Erythroblast (primary cell): Measurements from ENCODE around the gene ARL6IP4.

Experiments
- GATA1 ChIP-seq: IDR thresholded peaks from 2 replicates; pipeline ENCODE4 v1.6.1; 2011; ENCODE audit warnings: low read depth, mild to moderate bottlenecking, control low read depth, low read length, moderate library complexity
- POLR2A ChIP-seq: IDR thresholded peaks from 2 replicates; pipeline ENCODE4 v1.6.1; 2011; ENCODE audit warnings: mild to moderate bottlenecking, low read length

- TF ChIP-seq POLR2A (no peak), GATA1 (no peak)
These were observed 15.7 kb downstream of the ARL6IP4 start for GRCh38 chr12:122996188-122996601.
